GM23338 (cell line): Measurements from ENCODE around the gene IL13. TPM values are rescaled to one million over a fixed set of nuclear protein-coding genes. Genes with fewer than 3 reads are reported as not detected.

ENCODE experiments used
- ATAC-seq: fragments of 200-7000 bp; cut with Tn5 transposase; 3 replicates; pipeline ENCODE4 v1.9.1; 2020
- DNase-seq: peaks from one replicate; pipeline ENCODE4 v3.0.0-alpha.2; 2015; ENCODE audit warnings: low spot score
- H2AFZ ChIP-seq: fragments of 200-600 bp; sonication (generic); 2 replicates; pipeline ENCODE4 v1.8.0; 2016; ENCODE audit warnings: antibody characterized with exemption, mild to moderate bottlenecking, moderate library complexity
- H3F3A ChIP-seq: fragments of 200-600 bp; sonication (generic); replicated peaks from 2 replicates; pipeline ENCODE4 v1.8.0; 2017; ENCODE audit warnings: antibody characterized with exemption, mixed run types, low read depth
- H3K27ac ChIP-seq: fragments of 200-600 bp; sonication (generic); 2 replicates; pipeline ENCODE4 v1.6.1; 2016; ENCODE audit warnings: low read depth
- H3K27me3 ChIP-seq: fragments of 200-600 bp; sonication (generic); 2 replicates; pipeline ENCODE4 v1.8.0; 2016; ENCODE audit warnings: mild to moderate bottlenecking, mixed run types, moderate library complexity; ENCODE audit not compliant: insufficient read depth
- H3K36me3 ChIP-seq: fragments of 200-600 bp; sonication (generic); 2 replicates; pipeline ENCODE4 v1.8.0; 2016; ENCODE audit warnings: mild to moderate bottlenecking; ENCODE audit not compliant: insufficient read depth
- H3K4me1 ChIP-seq: fragments of 200-600 bp; sonication (generic); 2 replicates; pipeline ENCODE4 v1.8.0; 2016; ENCODE audit warnings: mild to moderate bottlenecking, moderate library complexity; ENCODE audit not compliant: insufficient read depth
- H3K4me2 ChIP-seq: fragments of 200-600 bp; sonication (generic); 2 replicates; pipeline ENCODE4 v1.7.1; 2017; ENCODE audit warnings: mixed run types
- H3K4me3 ChIP-seq: fragments of 200-600 bp; sonication (generic); 2 replicates; pipeline ENCODE4 v1.6.1; 2016; ENCODE audit warnings: mixed run types
- H3K79me2 ChIP-seq: fragments of 200-600 bp; sonication (generic); replicated peaks from 2 replicates; pipeline ENCODE4 v1.8.0; 2017; ENCODE audit warnings: mild to moderate bottlenecking; ENCODE audit not compliant: insufficient read depth
- H3K9me2 ChIP-seq: fragments of 200-600 bp; sonication (generic); 2 replicates; pipeline ENCODE4 v1.8.0; 2017; ENCODE audit not compliant: insufficient read depth
- H4K20me1 ChIP-seq: fragments of 200-600 bp; sonication (generic); replicated peaks from 2 replicates; pipeline ENCODE4 v1.8.0; 2017; ENCODE audit warnings: mild to moderate bottlenecking; ENCODE audit not compliant: insufficient read depth
- H3K27ac Mint-ChIP-seq: 2 replicates; pipeline ENCODE4 v1.8.0; 2020; ENCODE audit warnings: inconsistent platforms, mild to moderate bottlenecking, moderate library complexity, mixed read lengths
- H3K27me3 Mint-ChIP-seq: 3 replicates; pipeline ENCODE4 v1.8.0; 2022; ENCODE audit warnings: low read depth, mild to moderate bottlenecking, moderate library complexity, mixed read lengths, inconsistent platforms; ENCODE audit not compliant: insufficient read depth, poor library complexity
- H3K36me3 Mint-ChIP-seq: 3 replicates; pipeline ENCODE4 v1.8.0; 2021; ENCODE audit warnings: low read depth, mild to moderate bottlenecking, inconsistent platforms, moderate library complexity, mixed read lengths
- H3K4me1 Mint-ChIP-seq: 3 replicates; pipeline ENCODE4 v1.8.0; 2020; ENCODE audit warnings: mild to moderate bottlenecking, inconsistent platforms, mixed read lengths
- H3K4me3 Mint-ChIP-seq: 3 replicates; pipeline ENCODE4 v1.8.0; 2021; ENCODE audit warnings: moderate library complexity, mild to moderate bottlenecking, inconsistent platforms, mixed read lengths
- H3K9me3 Mint-ChIP-seq: 3 replicates; pipeline ENCODE4 v1.8.0; 2020; ENCODE audit warnings: moderate library complexity, mild to moderate bottlenecking, inconsistent platforms, mixed read lengths
- CREB1 ChIP-seq: fragments of 250-450 bp; sonication (Bioruptor Pico); IDR thresholded peaks from 2 replicates; pipeline ENCODE4 v1.5.0; 2020; ENCODE audit warnings: low read depth, mild to moderate bottlenecking, moderate library complexity
- CTCF ChIP-seq, 2 experiments: fragments of 200-600 bp in 1 of 2; sonication (generic) in 1 of 2; conservative IDR thresholded peaks; 2 replicates each; pipeline versions ENCODE4 v1.5.1 to v1.6.1; 2016 to 2017; ENCODE audit warnings: antibody characterized with exemption in 2 of 2, low read depth in 2 of 2, mild to moderate bottlenecking in 2 of 2, moderate library complexity in 1 of 2
- ETS1 ChIP-seq: IDR thresholded peaks from 2 replicates; pipeline ENCODE4 v1.6.1; 2016; ENCODE audit warnings: antibody characterized with exemption
- EZH2 ChIP-seq: fragments of 200-600 bp; sonication (generic); IDR thresholded peaks from one replicate; pipeline ENCODE4 v1.8.0; 2017; ENCODE audit warnings: antibody characterized with exemption, mild to moderate bottlenecking, low read depth; ENCODE audit not compliant: unreplicated experiment
- EZH2phosphoT487 ChIP-seq: fragments of 200-600 bp; sonication (generic); IDR thresholded peaks from one replicate; pipeline ENCODE4 v1.8.1; 2018; ENCODE audit warnings: antibody characterized with exemption; ENCODE audit not compliant: unreplicated experiment
- JUNB ChIP-seq: IDR thresholded peaks from one replicate; pipeline ENCODE4 v1.6.1; 2016; ENCODE audit warnings: antibody characterized with exemption; ENCODE audit not compliant: unreplicated experiment
- NANOG ChIP-seq: IDR thresholded peaks from 2 replicates; pipeline ENCODE4 v1.6.1; 2016; ENCODE audit warnings: antibody characterized with exemption, borderline replicate concordance
- POLR2AphosphoS5 ChIP-seq: IDR thresholded peaks from 2 replicates; pipeline ENCODE4 v1.6.1; 2016; ENCODE audit warnings: antibody characterized with exemption, low read depth
- REST ChIP-seq: IDR thresholded peaks from one replicate; pipeline ENCODE4 v1.6.1; 2018; ENCODE audit warnings: antibody characterized with exemption; ENCODE audit not compliant: unreplicated experiment
- ZNF114 ChIP-seq: fragments of 250-450 bp; sonication (Bioruptor Pico); IDR thresholded peaks from 2 replicates; pipeline ENCODE4 v1.5.0; 2020; ENCODE audit warnings: mild to moderate bottlenecking, moderate library complexity
- ZNF331 ChIP-seq: fragments of 250-450 bp; sonication (Bioruptor Pico); IDR thresholded peaks from 2 replicates; pipeline ENCODE4 v1.5.0; 2020; ENCODE audit warnings: low read depth, mild to moderate bottlenecking, moderate library complexity
- polyA plus RNA-seq: library from polyadenylated mRNA; unstranded; fragments of >200 nt; fragmentation: Nextera tagmentation; extraction: Ambion mirVana; gene quantifications from 2 replicates; pipeline ENCODE4 v1.2.1, GENCODE V29; 2016
- total RNA-seq: library from RNA; depleted of rRNA; stranded (reverse); fragments of >200 nt; shearing (Covaris generic); gene quantifications from 2 replicates; pipeline ENCODE4 v1.2.3, GENCODE V29; 2014

Gene IL13
- total and polyA plus RNA-seq, 2 experiments from 2014 or later: not detected

- TF ChIP-seq CREB1 (CRISPR knock-in tag): no peak
- no peak for TF ChIP-seq JUNB
- TF ChIP-seq CTCF (conservative IDR thresholded peaks at IDR 0.05; ENCODE audit: low read depth in 2 of 2): no peak
- no peak for TF ChIP-seq ZNF114 (CRISPR knock-in tag)
- TF ChIP-seq EZH2: no peak
- no peak for TF ChIP-seq EZH2phosphoT487
- TF ChIP-seq ETS1: no peak
- no peak for TF ChIP-seq NANOG
- no peak for TF ChIP-seq ZNF331
- no peak for TF ChIP-seq REST
- no peak for TF ChIP-seq POLR2AphosphoS5
Measured at GRCh38 chr5:132681476-132681831, 23.5 kb downstream of the IL13 start (continued).

GRCh38 chr5:132681983-132682382 is 24.0 kb downstream of the IL13 start:
- H3K4me3 ChIP-seq: no peak overlapping the region
- H3K9me2 ChIP-seq: no peaks in the 10 kb centered on the region
- H2AFZ ChIP-seq: no peak overlapping the region
- no peak overlapping the region for H3K4me2 ChIP-seq
- Mint-ChIP-seq H3K4me1 (peaks cover 6% of the 10 kb centered on the region), H3K9me3 (no peaks in the 10 kb centered on the region), H3K27me3 (no peaks in the 10 kb centered on the region), H3K27ac (no peak overlapping the region), H3K36me3 (no peaks in the 10 kb centered on the region), H3K4me3 (no peak overlapping the region)
- DNase-seq (no peak), ATAC-seq (no peak)
- H3K4me1 ChIP-seq: no peaks in the 10 kb centered on the region
- no peaks in the 10 kb centered on the region for H3K36me3 ChIP-seq
- H3K27me3 ChIP-seq: no peaks in the 10 kb centered on the region
- H3F3A ChIP-seq: no peaks in the 10 kb centered on the region
- no peak overlapping the region for H3K27ac ChIP-seq
- H3K79me2 ChIP-seq: no peaks in the 10 kb centered on the region
- no peaks in the 10 kb centered on the region for H4K20me1 ChIP-seq
- TF ChIP-seq CTCF (conservative IDR thresholded peaks at IDR 0.05; ENCODE audit: low read depth in 2 of 2) (no peak), REST (no peak), ZNF331 (no peak)
